ENCODE measurements around the gene HLA-B.

DNA sequence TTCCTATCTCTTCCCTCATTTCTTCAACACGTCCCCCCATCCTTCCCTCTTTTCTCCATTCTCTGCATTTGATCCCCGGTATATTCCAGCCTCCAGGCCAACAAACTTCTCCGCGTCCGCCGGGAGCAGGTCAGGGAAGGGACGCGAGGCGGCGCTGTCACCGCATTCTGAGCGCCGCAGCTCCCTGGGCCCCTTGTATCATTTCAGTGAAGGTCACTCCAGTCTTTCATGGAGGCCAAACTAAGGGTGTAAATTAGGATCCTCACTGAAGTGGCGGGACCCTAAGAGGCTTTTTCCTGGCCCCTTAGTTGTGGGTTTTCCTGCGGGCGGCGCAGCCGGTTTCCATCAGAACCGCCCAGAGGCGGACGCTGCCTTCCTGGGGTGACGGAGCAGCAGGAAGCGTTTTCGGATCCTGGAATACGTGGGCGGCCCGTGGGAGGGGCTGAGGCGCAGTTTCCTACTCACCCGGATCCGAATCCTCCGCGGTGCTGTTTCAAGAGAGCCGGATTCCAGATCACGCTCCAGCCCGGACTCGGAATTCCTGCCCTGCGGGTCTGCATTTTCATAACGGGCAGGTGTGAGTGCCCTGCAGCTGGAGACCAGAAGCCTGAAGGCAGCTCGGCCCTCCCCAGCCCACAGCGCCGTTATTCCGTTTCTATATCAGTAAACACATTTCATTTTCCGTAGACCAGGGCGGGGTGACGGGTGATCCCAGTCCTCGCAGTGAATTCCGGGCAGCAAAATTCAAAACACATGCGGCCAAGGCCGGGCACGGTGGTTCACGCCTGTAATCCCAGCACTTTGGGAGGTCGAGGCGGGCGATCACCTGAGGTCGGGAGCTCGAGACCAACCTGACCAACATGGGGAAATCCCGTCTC, 42.8 kb upstream of the HLA-B start:
- TF ChIP-seq, protein P1, sequence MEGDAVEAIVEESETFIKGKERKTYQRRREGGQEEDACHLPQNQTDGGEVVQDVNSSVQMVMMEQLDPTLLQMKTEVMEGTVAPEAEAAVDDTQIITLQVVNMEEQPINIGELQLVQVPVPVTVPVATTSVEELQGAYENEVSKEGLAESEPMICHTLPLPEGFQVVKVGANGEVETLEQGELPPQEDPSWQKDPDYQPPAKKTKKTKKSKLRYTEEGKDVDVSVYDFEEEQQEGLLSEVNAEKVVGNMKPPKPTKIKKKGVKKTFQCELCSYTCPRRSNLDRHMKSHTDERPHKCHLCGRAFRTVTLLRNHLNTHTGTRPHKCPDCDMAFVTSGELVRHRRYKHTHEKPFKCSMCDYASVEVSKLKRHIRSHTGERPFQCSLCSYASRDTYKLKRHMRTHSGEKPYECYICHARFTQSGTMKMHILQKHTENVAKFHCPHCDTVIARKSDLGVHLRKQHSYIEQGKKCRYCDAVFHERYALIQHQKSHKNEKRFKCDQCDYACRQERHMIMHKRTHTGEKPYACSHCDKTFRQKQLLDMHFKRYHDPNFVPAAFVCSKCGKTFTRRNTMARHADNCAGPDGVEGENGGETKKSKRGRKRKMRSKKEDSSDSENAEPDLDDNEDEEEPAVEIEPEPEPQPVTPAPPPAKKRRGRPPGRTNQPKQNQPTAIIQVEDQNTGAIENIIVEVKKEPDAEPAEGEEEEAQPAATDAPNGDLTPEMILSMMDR (IDR thresholded peaks at IDR 0.05): peak; percentile 87 to 92
- TF ChIP-seq POLR2A (IDR thresholded peaks at IDR 0.05): no peak

Measured in suprapubic skin (tissue), 3 donors.